SK-N-SH treated with all-trans-retinoic acid at 6 μM for 48 hours (cell line): ENCODE measurements around the gene BTN2A1.

Experiments
- ATAC-seq: fragments of 200-7000 bp; cut with Tn5 transposase; 3 replicates; pipeline ENCODE4 v1.9.1; 2020; ENCODE audit warnings: mild to moderate bottlenecking, moderate library complexity
- BACH2 ChIP-seq: fragments of 250-450 bp; sonication (Bioruptor Pico); IDR thresholded peaks from 2 replicates; pipeline ENCODE4 v1.9.0; 2021; ENCODE audit warnings: mild to moderate bottlenecking, borderline replicate concordance
- CSDC2 ChIP-seq: fragments of 250-450 bp; sonication (Bioruptor Pico); IDR thresholded peaks from 2 replicates; pipeline ENCODE4 v1.5.0; 2020; ENCODE audit warnings: mild to moderate bottlenecking, moderate library complexity
- ESRRG ChIP-seq: fragments of 250-450 bp; sonication (Bioruptor Pico); IDR thresholded peaks from 2 replicates; pipeline ENCODE4 v1.6.1; 2021; ENCODE audit warnings: mild to moderate bottlenecking
- GLIS3 ChIP-seq: fragments of 250-450 bp; sonication (Bioruptor Pico); IDR thresholded peaks from 2 replicates; pipeline ENCODE4 v1.5.0; 2020; ENCODE audit warnings: mild to moderate bottlenecking, moderate library complexity
- ISL1 ChIP-seq: fragments of 250-450 bp; sonication (Bioruptor Pico); IDR thresholded peaks from 2 replicates; pipeline ENCODE4 v2.1.2; 2022; ENCODE audit warnings: mild to moderate bottlenecking, moderate library complexity
- OSR1 ChIP-seq: fragments of 250-450 bp; sonication (Bioruptor Pico); IDR thresholded peaks from 2 replicates; pipeline ENCODE4 v1.8.0; 2022; ENCODE audit warnings: moderate library complexity, mild to moderate bottlenecking, inconsistent platforms
- RARB ChIP-seq: fragments of 250-450 bp; sonication (Bioruptor Pico); IDR thresholded peaks from 2 replicates; pipeline ENCODE4 v1.8.0; 2021; ENCODE audit warnings: mild to moderate bottlenecking, moderate library complexity
- SNAI2 ChIP-seq: fragments of 250-450 bp; sonication (Bioruptor Pico); IDR thresholded peaks from 2 replicates; pipeline ENCODE4 v1.5.0; 2020; ENCODE audit warnings: mild to moderate bottlenecking, moderate library complexity
- TCF4 ChIP-seq: fragments of 250-450 bp; sonication (Bioruptor Pico); IDR thresholded peaks from 2 replicates; pipeline ENCODE4 v1.8.0; 2021; ENCODE audit warnings: mild to moderate bottlenecking, moderate library complexity, borderline replicate concordance
- TOX ChIP-seq: fragments of 250-450 bp; sonication (Bioruptor Pico); IDR thresholded peaks from 2 replicates; pipeline ENCODE4 v1.8.0; 2021; ENCODE audit warnings: mild to moderate bottlenecking, moderate library complexity, borderline replicate concordance
- ZC3H10 ChIP-seq: fragments of 250-450 bp; sonication (Bioruptor Pico); IDR thresholded peaks from 2 replicates; pipeline ENCODE4 v1.5.1; 2021; ENCODE audit warnings: mild to moderate bottlenecking, moderate library complexity
- ZFP3 ChIP-seq: fragments of 250-450 bp; sonication (Bioruptor Pico); IDR thresholded peaks from 2 replicates; pipeline ENCODE4 v1.5.0; 2020; ENCODE audit warnings: mild to moderate bottlenecking, moderate library complexity
- ZFP30 ChIP-seq: fragments of 450-650 bp; formaldehyde crosslinking; IDR thresholded peaks from 2 replicates; pipeline ENCODE4 v1.5.0; 2022; ENCODE audit warnings: mild to moderate bottlenecking, moderate library complexity
- ZNF565 ChIP-seq: fragments of 450-650 bp; formaldehyde crosslinking; conservative IDR thresholded peaks from 2 replicates; pipeline ENCODE4 v1.5.0; 2020; ENCODE audit warnings: low read depth, mild to moderate bottlenecking, moderate library complexity
- ZNF70 ChIP-seq: fragments of 450-650 bp; formaldehyde crosslinking; IDR thresholded peaks from 2 replicates; pipeline ENCODE4 v1.5.0; 2020; ENCODE audit warnings: mild to moderate bottlenecking, moderate library complexity
- ZNF8 ChIP-seq: fragments of 450-650 bp; formaldehyde crosslinking; IDR thresholded peaks from 2 replicates; pipeline ENCODE4 v1.5.0; 2020; ENCODE audit warnings: mild to moderate bottlenecking, moderate library complexity
- TF ChIP-seq, protein P1 (sequence below): fragments of 250-450 bp; sonication (Bioruptor Pico); IDR thresholded peaks from 2 replicates; pipeline ENCODE4 v1.5.0; 2020; ENCODE audit warnings: mild to moderate bottlenecking, moderate library complexity
- TF ChIP-seq, protein P2 (sequence below): fragments of 250-450 bp; sonication (Bioruptor Pico); IDR thresholded peaks from 2 replicates; pipeline ENCODE4 v1.8.0; 2020; ENCODE audit warnings: mild to moderate bottlenecking, moderate library complexity, borderline replicate concordance
- TF ChIP-seq, protein P3 (sequence below): fragments of 250-450 bp; sonication (Bioruptor Pico); IDR thresholded peaks from 2 replicates; pipeline ENCODE4 v1.5.1; 2021; ENCODE audit warnings: mild to moderate bottlenecking, moderate library complexity
- TF ChIP-seq, protein P4 (sequence below): fragments of 250-450 bp; sonication (Bioruptor Pico); IDR thresholded peaks from 2 replicates; pipeline ENCODE4 v1.5.1; 2020; ENCODE audit warnings: low read depth, mild to moderate bottlenecking, moderate library complexity

The BTN2A1 gene

DNA sequence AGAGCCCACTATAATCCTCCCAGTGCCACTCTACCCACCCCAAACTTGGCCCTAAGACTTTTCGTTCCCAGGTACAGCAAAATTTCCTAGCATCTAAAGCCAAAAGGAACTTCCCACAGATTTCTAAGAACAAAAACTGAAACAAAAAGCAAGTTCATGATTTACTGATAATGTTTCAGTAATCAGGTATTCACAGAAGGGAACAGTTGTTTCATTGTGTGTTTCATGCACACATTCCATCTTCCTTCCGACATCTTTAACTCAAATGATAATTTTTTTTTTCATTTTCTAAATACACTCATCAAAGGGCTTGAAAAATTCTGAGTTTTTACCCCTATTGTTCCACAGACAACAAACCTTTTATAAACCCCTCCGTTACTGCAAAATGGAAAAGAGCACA, 36.4 kb downstream of the BTN2A1 start (continued):
- TF ChIP-seq ESRRG (no peak), ZFP3 (CRISPR knock-in tag) (no peak)
- TF ChIP-seq, protein P1, sequence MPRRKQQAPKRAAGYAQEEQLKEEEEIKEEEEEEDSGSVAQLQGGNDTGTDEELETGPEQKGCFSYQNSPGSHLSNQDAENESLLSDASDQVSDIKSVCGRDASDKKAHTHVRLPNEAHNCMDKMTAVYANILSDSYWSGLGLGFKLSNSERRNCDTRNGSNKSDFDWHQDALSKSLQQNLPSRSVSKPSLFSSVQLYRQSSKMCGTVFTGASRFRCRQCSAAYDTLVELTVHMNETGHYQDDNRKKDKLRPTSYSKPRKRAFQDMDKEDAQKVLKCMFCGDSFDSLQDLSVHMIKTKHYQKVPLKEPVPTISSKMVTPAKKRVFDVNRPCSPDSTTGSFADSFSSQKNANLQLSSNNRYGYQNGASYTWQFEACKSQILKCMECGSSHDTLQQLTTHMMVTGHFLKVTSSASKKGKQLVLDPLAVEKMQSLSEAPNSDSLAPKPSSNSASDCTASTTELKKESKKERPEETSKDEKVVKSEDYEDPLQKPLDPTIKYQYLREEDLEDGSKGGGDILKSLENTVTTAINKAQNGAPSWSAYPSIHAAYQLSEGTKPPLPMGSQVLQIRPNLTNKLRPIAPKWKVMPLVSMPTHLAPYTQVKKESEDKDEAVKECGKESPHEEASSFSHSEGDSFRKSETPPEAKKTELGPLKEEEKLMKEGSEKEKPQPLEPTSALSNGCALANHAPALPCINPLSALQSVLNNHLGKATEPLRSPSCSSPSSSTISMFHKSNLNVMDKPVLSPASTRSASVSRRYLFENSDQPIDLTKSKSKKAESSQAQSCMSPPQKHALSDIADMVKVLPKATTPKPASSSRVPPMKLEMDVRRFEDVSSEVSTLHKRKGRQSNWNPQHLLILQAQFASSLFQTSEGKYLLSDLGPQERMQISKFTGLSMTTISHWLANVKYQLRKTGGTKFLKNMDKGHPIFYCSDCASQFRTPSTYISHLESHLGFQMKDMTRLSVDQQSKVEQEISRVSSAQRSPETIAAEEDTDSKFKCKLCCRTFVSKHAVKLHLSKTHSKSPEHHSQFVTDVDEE (CRISPR knock-in tag), result no peak

DNA sequence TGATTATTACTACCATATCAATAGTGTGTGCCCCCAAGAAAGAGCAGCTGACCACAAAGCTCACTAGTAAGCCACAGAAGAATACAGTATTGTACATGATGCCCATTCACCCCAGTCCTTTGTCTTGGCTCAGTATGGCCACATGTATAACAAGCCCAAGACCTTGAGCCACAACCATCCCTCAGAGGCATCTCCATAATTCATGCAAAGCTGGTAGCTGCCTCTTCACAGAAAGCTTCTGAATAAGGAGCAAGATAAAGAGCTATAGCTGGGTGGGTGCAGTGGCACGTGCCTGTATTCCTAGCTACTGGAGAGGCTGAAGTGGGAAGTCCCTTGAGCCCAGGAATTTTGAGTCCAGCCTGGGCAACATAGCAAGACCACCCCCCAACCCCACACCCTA, 37.5 kb downstream of the BTN2A1 start:
- TF ChIP-seq SNAI2 (CRISPR knock-in tag), result no peak
- ATAC-seq, result no peak

DNA sequence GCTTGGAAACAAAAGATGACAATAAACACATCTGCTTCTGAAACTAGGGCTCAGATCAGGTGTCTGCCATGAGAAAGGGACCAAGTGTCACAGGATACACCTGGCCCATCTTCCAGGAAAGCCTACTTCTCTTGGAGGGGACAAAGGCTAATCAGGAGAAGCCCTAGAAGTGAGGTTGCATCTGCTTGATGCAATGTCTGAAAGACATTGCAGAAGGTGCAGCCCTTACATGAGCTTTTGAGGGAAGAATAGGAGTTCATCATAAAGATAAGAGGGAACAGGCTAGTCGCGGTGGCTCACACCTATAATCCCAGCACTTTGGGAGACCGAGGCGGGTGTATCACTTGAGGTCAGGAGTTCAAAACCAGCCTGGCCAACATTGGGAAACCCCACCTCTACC, 39.9 kb downstream of the BTN2A1 start:
- ATAC-seq, result no peak
- TF ChIP-seq RARB (CRISPR knock-in tag), result no peak
- TF ChIP-seq ZC3H10 (CRISPR knock-in tag), result no peak
- TF ChIP-seq, protein P2, sequence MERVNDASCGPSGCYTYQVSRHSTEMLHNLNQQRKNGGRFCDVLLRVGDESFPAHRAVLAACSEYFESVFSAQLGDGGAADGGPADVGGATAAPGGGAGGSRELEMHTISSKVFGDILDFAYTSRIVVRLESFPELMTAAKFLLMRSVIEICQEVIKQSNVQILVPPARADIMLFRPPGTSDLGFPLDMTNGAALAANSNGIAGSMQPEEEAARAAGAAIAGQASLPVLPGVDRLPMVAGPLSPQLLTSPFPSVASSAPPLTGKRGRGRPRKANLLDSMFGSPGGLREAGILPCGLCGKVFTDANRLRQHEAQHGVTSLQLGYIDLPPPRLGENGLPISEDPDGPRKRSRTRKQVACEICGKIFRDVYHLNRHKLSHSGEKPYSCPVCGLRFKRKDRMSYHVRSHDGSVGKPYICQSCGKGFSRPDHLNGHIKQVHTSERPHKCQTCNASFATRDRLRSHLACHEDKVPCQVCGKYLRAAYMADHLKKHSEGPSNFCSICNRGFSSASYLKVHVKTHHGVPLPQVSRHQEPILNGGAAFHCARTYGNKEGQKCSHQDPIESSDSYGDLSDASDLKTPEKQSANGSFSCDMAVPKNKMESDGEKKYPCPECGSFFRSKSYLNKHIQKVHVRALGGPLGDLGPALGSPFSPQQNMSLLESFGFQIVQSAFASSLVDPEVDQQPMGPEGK, result no peak
- no peak for TF ChIP-seq ZFP3 (CRISPR knock-in tag)
- no peak for TF ChIP-seq TCF4 (CRISPR knock-in tag)
- TF ChIP-seq CSDC2 (CRISPR knock-in tag), result no peak
- no peak for TF ChIP-seq ZFP30 (CRISPR knock-in tag)
- TF ChIP-seq OSR1, result no peak
- no peak for TF ChIP-seq TOX (CRISPR knock-in tag)
- TF ChIP-seq, protein P3, sequence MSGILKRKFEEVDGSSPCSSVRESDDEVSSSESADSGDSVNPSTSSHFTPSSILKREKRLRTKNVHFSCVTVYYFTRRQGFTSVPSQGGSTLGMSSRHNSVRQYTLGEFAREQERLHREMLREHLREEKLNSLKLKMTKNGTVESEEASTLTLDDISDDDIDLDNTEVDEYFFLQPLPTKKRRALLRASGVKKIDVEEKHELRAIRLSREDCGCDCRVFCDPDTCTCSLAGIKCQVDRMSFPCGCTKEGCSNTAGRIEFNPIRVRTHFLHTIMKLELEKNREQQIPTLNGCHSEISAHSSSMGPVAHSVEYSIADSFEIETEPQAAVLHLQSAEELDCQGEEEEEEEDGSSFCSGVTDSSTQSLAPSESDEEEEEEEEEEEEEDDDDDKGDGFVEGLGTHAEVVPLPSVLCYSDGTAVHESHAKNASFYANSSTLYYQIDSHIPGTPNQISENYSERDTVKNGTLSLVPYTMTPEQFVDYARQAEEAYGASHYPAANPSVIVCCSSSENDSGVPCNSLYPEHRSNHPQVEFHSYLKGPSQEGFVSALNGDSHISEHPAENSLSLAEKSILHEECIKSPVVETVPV (CRISPR knock-in tag), result no peak
- no peak for TF ChIP-seq SNAI2 (CRISPR knock-in tag)
- TF ChIP-seq, protein P4, sequence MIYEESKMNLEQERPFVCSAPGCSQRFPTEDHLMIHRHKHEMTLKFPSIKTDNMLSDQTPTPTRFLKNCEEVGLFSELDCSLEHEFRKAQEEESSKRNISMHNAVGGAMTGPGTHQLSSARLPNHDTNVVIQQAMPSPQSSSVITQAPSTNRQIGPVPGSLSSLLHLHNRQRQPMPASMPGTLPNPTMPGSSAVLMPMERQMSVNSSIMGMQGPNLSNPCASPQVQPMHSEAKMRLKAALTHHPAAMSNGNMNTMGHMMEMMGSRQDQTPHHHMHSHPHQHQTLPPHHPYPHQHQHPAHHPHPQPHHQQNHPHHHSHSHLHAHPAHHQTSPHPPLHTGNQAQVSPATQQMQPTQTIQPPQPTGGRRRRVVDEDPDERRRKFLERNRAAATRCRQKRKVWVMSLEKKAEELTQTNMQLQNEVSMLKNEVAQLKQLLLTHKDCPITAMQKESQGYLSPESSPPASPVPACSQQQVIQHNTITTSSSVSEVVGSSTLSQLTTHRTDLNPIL (CRISPR knock-in tag), result no peak
- no peak for TF ChIP-seq ISL1 (CRISPR knock-in tag)
- TF ChIP-seq ZNF70 (CRISPR knock-in tag), result no peak
- TF ChIP-seq ZNF8, result no peak
- TF ChIP-seq, protein P1 (CRISPR knock-in tag), result no peak
- TF ChIP-seq BACH2 (CRISPR knock-in tag), result no peak
- no peak for TF ChIP-seq GLIS3 (CRISPR knock-in tag)
- TF ChIP-seq ZNF565 (CRISPR knock-in tag), result no peak

DNA sequence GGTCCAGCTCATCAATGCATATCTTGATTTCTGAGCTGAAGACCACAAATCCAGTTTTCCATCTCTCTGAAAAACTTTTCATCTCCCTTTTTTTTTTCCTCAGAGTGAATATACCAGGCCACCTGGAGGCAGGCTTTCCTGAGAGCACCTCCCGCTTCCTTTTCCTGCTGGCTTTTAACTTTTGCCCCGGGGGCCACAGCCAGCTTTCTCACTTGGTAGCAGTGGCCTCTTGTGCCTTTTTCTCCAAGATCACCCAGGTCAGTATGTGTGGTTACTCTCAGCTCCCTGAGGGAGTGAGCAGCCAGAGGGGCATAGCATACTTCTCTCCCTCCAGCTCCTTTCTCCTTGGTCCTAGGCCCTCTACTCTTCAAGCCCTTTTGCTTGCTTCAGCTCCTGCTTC, 42.3 kb downstream of the BTN2A1 start, which contains the start of gene BTN1A1:
Gene BTN1A1, plus strand, starts transcription at position 202 of the 400 bp plus-strand sequence. CDS start 984 bp downstream, outside the sequence.
- no peak for ATAC-seq
- TF ChIP-seq ZFP30 (CRISPR knock-in tag), result no peak
